ENCODE results near the gene STARD7.

Gene STARD7

DNA sequence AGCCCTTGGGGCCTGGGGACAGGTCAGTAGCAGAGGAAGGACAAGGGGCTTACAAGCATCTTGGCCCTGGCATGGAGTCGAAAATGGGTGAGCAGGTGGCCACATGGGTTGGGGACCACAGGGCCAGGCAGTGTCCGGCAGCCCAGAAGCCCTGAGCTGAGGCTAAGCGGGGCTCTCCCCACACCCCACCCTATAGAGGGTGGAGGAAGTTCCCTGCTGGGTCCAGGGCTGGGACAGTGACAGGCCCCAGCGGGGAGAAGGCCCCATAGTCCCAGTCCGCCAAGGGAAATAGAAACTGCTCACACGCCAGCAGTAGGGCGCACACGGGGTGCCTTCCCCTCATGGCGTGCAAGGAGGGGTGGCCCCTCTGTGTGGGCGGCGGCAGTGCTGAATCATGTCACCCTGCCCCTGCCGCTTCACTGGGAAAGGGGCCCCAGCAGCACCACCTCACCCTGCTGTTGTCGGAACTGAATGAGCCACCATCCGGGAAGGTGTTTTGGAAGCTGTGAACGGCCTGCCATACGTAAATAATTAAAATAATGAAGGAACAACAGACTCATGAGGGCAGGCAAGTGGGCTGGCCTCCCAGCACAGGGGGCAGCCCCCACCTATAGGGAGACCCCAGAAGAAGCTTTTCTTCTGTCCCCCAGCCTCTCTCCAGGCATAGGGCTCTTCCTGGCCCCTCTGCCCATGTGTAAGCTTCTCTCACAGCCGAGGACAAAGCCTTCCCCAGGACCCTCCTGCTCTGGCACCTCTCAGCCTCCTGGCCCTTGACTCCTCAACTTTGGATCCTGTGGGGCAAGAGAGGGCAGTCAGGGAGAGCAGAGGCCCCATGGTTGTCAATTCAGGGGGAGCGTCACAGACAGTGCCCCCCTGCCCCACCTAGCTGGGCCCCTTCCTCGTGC lies 50.7 kb downstream of the STARD7 start:
- peak overlapping the region; percentile 64 for H3K4me3 ChIP-seq (ENCODE audit: low read depth, low read length)
- TF ChIP-seq, protein P1, sequence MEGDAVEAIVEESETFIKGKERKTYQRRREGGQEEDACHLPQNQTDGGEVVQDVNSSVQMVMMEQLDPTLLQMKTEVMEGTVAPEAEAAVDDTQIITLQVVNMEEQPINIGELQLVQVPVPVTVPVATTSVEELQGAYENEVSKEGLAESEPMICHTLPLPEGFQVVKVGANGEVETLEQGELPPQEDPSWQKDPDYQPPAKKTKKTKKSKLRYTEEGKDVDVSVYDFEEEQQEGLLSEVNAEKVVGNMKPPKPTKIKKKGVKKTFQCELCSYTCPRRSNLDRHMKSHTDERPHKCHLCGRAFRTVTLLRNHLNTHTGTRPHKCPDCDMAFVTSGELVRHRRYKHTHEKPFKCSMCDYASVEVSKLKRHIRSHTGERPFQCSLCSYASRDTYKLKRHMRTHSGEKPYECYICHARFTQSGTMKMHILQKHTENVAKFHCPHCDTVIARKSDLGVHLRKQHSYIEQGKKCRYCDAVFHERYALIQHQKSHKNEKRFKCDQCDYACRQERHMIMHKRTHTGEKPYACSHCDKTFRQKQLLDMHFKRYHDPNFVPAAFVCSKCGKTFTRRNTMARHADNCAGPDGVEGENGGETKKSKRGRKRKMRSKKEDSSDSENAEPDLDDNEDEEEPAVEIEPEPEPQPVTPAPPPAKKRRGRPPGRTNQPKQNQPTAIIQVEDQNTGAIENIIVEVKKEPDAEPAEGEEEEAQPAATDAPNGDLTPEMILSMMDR (IDR thresholded peaks at IDR 0.05; ENCODE audit: insufficient read depth, low read depth, low read length, missing control alignments): no peak
- DNase-seq (ENCODE audit: low read depth): peak; percentile 91

DNA sequence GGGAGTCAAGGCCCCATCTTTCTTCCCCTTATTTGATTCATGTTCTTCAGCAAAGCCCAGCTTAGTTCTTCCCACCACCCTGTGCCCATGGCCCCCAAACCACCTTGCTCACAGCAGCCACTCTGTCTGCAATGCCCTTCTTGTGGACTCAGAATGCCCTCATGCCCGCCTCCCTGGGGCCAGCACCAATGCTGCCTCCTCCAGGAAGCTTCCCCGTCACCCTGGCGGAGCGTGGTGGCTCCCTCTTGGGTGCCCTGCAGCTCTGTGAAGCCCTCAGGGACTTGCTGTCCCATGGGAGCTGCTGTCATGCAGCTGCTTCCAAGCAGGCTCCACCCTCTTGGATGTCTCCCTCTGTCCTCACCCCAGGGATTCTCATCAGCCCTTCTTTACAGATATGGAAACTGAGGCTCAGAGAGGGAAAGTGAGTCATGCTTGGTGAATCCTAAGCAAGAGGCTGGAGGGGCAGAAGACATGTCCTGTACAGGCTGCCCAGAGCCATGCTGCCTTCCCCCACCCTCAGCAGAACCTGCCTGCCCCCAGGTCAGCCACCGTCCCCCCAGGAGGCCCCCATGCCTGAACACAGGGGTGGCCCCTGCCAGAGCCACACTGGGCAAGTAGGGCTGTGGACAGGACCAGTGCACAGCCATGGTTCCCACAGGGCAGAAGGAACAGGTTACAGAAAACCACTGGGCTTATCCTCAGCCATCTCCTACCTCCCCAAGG lies 51.5 kb downstream of the STARD7 start:
- H3K4me3 ChIP-seq (ENCODE audit: low read depth, low read length): peak overlapping the region; percentile 64
- TF ChIP-seq, protein P1 (IDR thresholded peaks at IDR 0.05; ENCODE audit: insufficient read depth, low read depth, low read length, missing control alignments): no peak
- DNase-seq (ENCODE audit: low read depth): peak; percentile 89

DNA sequence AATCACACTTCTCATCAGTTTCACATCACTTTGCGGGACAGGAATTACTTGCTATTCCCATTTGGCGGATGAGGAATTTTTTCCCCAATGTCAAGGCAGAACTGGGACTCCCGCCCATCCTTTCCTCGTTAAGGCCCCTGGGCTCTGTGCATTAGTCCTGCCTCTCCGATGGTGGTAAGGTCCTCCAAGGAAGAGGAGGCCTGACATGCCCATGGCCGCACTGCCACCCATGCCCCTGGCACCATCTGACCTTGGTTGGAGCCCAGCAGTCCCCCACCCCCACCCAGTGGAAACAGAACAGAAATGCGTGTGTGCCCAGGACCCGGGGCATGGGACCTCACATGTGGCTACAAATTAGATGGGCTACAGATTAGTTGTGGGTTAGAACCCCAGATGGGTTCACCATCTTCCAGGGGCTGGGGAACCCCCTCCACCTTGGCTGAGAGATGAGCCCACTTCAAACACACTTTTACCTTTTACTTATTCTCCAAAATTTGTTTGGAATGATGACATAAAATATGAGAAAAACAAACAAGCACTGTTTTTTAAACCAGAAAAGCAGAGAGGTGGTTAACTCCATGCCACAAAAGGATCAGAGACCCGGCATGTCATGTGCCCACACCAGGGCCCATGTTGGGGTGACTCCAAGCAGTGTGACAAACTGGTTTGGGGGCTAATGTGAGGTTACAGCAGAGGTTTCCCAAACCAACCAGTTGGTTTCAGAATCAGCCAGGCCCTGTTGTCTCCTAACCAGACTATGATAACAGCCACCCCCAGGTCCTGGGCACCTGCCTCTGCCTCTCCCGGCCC lies 52.4 kb downstream of the STARD7 start:
- H3K4me3 ChIP-seq (ENCODE audit: low read depth, low read length): peak overlapping the region; percentile 64
- DNase-seq (ENCODE audit: low read depth): peak; percentile 61
- TF ChIP-seq, protein P1 (IDR thresholded peaks at IDR 0.05; ENCODE audit: insufficient read depth, low read depth, low read length, missing control alignments): no peak

DNA sequence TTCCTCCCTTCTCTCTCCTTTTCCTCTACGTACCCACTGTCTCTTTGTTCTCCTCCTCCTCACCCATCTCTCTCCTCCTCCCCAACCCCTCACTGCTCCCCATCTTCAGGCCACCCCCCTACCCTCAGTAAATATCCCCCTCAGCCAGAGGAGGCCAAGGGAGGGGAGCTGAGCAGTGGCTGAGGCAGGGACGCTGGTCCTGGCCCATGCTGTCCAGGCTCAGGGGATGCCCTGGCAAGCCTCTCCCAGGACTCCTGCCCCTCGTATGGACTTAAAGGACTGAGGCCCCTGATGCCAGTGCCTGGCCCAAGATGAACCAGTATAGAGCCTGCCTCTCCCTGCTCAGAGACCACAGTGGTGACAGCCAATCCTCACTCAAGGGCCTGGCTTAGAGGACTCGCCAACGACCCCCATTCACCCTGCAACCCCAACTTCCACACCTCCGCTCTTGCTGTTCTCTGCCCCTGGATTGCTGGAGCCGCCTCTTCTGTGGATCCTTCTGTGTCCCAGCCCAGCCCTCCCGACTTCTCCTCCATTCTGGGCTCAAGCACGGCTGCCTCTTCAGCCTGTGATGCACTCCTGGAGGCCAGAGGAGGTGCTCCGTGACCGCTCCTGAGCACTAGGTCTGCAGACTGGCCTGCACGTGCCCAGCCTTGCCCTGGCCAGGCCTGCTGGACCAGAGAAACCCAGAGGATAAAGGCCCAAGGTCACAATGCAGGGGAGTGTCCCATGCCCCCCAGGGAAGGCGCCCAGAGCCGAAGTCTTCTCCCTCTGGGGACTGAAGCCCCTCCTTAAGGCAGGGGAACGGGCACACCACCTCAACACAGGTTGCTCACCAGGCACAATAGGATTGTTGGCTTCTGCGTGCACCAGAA lies 53.9 kb downstream of the STARD7 start:
- DNase-seq (ENCODE audit: low read depth): no peak
- TF ChIP-seq, protein P1 (IDR thresholded peaks at IDR 0.05; ENCODE audit: insufficient read depth, low read depth, low read length, missing control alignments): no peak
- no peak overlapping the region for H3K4me3 ChIP-seq (ENCODE audit: low read depth, low read length)

DNA sequence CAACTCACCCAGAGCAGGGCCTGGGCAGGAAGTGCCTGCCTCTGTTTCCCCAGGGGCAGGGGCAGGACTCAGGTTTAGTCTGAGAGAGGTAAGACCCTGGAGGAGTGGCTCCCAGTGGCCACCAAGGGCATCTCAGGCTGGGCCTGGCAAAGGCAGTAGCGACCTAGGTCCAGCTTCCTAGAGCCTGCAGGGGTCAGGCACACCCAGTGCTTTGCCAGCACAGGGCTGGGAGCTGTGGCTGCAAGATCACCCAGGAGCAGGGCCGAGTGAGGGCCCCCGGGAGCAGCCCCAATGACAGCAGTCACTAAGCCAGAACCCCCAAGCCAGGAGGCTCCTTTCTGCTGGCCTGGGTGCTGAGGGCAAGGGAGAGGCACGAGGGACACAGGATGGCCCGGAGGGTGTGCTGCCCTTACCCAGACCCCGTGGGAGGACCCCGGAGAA lies 54.6 kb downstream of the STARD7 start:
- no peak overlapping the region for H3K4me3 ChIP-seq (ENCODE audit: low read depth, low read length)
- no peak for DNase-seq (ENCODE audit: low read depth)
- TF ChIP-seq, protein P1 (IDR thresholded peaks at IDR 0.05; ENCODE audit: insufficient read depth, low read depth, low read length, missing control alignments): no peak

DNA sequence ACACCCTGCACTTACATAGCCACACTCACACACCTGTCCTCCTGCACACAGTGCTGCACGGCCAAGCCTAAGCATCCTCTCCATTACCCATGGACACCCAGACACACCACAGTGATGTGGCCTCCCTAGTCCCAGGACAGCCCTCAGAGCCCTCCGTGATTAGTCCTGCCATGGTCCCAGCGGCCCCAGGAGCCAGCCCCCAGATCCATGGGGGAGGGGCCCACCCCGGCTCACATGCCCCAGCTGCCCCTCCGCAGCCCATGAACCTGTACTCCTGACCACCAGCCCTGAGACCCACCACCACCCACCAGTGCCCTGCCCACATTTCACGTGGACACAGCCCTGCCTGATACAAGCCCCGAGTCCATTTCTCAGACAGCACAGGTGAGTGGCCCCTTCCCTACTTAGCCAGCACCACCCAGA lies 55.3 kb downstream of the STARD7 start:
- DNase-seq (ENCODE audit: low read depth): no peak
- no peak overlapping the region for H3K4me3 ChIP-seq (ENCODE audit: low read depth, low read length)
- TF ChIP-seq, protein P1 (IDR thresholded peaks at IDR 0.05; ENCODE audit: insufficient read depth, low read depth, low read length, missing control alignments): no peak

Data from GM12865 (cell line).